Heart left ventricle (tissue), 13 donors: ENCODE data around the gene ASB1.

Experiments
- CTCF ChIP-seq, 12 donors: fragments of 200-600 bp; sonication (generic) in 4 of 12; IDR thresholded peaks; one replicate each; pipeline versions ENCODE4 v1.5.0 to v1.8.0; 2018 to 2022; ENCODE audit warnings: antibody characterized with exemption in 12 of 12, mild to moderate bottlenecking in 5 of 12
- POLR2A ChIP-seq, 2 donors: fragments of 450-650 bp; IDR thresholded peaks; one replicate each; pipeline ENCODE4 v1.6.1; 2017; ENCODE audit warnings: antibody characterized with exemption in 2 of 2, mild to moderate bottlenecking in 2 of 2, moderate library complexity in 2 of 2
- donor health status: ischemic (EF 13 %, LVEDD 7.1; RV severe dilation, severe dysfunction).
- donor health status: DM: no; HTN: yes; CAD: no.
- donor health status: DM: no; HTN: no; CAD: no.
- donor health status: ischemic (EF 25% LVEDD 6.9; RV normal size, moderate dysfunction).
- donor health status: ischemic (EF 25% LVEDD 5.7; RV mildly dilated, moderate dysfunction).
- donor health status: ischemic (EF 35%, LVEDD 5.7; RV mildly dilated, moderate dysfunction).
- donor health status: nonischemic (EF 11% LVEDD 7.7; RV severe dilation, severe dysfunction).
- donor health status: DM: yes; HTN: yes; CAD: no.
- donor health status: PGD.
- donor health status: ischemic (EF 29% LVEDD 5.4; RV normal size, mild dysfunction).
- donor health status: nonischemic (EF 23%, LVEDD 6.1; RV moderate dilation, normal function).

- no peak for TF ChIP-seq CTCF (IDR thresholded peaks at IDR 0.05)
- no peak for TF ChIP-seq POLR2A (IDR thresholded peaks at IDR 0.05)
These were observed 70.9 kb downstream of the ASB1 start for GRCh38 chr2:238497610-238498005.
